Measurements from ENCODE around the gene HIVEP3.

- TF ChIP-seq POLR2A (IDR thresholded peaks at IDR 0.05) (no peak), CTCF (IDR thresholded peaks at IDR 0.05) (no peak)
Observed at GRCh38 chr1:41511239-41511540, 407.5 kb downstream of the HIVEP3 start.

Measured in lower leg skin (tissue), 3 donors.